UCSD-AML1 (cell line): ENCODE measurements around the gene SKI.

Source experiments
- DNase-seq: peaks from one replicate; lab custom pipeline; 2025; ENCODE audit not compliant: unreplicated experiment; lab: John Stamatoyannopoulos, UW

SKI gene

DNA sequence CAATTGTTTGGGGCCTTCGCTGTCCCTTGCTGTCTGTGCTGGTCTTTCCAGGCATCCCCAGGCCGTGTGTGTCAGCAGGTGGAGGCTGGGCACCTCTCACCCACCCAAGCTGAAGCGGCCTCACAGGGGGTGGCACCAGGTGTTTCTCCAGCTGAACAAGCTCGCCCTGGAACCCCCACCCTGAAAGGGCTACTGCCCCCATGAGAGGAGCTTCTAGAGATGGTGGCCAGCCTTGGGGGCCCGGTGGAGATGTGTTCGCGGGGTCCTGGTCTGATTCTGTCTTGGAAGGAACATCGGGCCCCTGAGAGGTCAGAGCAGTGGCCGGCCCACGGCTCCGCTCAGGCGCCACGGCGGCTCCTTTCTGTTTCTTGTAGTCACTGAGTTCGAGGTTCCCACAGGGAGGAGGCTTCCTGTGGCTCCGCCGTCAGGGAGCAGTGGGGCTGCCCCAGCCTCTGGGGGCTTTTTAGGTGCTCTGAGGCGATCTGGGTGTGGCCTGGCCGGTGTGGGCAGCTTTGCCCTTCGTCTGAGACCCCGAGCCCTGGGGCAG is 46.9 kb downstream of the SKI start:
- no peak for DNase-seq

DNA sequence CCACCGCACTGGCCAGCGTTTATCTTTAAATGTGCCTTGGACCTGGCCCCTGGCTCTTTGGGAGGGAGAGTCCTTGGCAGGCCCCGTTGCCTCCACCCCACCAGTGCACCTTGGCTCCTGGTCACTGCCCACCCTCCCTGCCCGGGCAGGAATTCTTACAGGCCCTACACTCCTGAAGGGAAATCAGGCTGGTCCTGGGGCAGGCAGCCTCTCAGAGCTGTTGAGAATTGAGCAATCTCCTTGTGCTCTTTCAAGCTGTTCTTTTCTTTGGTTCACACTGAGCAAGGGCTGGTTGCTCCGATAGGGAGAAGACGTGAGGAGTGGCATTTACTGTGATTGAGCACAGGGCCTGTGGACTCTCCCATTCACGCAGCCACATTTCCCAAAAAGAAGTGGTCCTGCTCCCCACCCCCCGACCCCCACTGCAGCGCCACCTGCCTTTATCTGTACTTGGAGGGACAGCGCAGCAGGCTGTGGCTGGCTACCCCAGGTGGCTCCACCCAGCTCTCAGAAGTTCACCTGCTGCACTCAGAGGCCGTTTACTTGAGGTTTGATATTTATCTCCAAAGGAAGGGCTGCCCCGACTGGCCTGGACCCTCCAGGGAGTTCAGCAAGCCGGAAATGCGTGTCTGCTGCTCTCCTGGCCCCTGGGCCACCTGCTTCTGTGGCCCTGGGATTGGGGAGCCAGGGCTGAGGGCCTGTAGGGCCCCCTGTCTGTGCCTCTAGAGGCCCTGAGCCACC is 47.8 kb downstream of the SKI start:
- DNase-seq = no peak

DNA sequence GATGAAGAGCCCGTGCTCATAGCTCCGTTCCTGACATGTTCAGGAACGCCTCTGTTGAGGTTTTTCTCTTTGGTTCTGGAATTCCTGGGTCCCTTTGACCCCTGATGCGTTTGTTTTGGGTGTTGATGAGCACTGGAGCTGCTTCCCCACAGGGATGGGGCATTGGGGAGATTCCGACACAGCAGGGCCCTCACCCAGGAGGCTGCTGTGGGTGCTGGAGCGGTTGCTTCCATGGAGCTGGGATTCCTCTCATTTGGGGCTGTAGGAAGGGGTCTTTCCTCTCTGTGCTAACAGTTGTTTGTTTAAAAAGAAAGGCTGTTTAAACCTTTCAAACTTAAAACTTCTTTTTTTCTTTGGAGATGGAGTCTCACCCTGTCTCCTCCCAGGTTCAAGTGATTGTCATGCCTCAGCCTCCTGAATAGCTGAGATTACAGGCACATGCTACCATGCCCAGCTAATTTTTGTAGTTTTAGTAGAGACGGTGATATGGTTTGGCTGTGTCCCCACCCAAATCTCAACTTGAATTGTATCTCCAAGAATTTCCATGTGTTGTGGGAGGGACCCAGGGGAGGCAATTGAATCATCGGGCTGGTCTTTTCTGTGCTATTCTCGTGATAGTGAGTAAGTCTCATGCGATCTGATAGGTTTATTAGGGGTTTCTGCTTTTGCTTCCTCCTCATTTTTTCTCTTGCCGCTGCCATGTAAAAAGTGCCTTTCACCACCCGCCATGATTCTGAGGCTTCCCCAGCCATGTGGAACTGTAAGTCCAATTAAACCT is 48.9 kb downstream of the SKI start:
- no peak for DNase-seq

DNA sequence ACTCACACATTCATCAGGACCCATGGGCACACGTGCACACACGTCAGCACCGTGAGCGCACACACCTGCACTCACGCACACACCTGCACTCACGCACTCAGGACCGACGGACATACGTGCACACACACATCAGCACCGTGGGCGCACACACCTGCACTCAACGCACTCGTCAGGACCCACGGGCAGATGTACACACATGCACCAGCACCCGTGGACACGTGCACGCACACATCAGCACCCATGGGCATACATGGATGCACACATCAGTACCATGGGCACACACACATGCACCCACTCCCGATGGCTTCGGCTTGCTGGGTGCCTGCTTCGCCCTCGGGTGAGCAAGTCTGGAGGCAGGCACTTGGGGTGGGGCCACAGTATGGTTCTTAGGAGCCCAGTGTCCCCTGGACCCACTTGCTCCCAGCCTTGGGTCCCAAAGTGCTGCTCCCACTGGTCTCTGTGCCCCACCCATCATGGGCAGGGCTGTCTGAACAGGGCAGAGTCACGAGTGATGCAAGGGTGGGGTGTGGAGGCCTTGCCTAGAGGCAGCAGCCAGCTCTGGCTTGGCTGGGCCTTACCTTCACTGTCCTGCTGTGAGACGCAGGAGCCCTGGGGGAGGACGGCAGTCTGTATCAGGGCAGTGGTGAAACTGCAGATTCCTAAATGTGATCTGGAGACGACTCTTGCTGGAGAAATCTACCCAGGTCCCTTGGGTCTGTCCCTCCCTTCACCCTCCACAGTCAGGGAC is 49.8 kb downstream of the SKI start:
- DNase-seq = no peak

DNA sequence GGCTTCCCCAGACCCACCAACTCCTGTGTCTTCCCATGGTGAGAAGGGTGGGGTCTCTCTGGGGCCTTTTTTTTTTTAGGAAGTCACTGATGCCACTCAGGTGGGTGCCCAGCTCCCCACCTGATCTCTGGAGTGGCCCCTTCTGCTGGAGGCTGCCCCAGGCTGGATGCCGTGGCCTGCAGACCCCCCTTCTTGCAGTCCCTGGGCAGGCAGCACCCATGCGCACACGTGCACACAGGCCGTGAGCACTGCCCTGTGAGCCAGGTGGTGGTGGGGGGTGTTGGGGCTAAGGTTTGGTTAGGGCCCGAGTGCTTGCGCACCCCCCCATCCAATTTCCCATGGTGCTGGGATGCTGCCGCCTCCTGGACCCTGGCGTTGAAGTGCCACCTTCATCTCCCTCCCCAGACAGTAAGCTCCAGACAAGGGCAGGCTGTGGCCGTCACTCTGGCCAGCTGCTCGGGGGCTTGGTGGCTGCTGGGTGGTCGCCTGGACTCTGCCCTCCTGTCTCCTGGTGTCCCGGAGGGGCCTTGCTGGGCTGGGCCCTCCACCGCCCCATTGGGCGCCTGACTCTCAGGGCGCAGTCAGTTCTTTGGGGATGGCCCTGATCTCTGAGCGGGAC is 50.6 kb downstream of the SKI start:
- DNase-seq = no peak

DNA sequence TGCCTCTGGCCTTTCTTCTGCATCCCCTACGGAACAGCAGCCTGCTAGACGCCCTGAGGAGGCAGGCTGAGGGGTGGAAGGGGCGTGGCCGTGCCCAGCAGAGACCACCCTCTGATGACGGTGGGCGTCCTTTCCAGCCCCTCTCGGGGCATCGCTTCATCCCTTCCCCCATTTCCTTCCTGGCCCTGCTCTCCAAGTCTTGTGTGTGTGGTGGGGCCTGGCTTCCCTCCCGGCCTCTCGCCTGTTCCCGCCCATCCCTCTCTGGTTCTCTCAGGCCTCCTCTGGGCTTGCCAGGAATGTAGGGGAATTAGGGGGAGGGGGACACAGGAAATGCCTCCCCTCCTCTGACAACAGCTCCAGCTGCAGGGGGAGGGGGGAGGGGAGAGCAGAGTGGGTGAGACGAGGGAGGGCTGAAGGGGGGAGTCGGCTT is 51.1 kb downstream of the SKI start:
- DNase-seq = peak; percentile 83

DNA sequence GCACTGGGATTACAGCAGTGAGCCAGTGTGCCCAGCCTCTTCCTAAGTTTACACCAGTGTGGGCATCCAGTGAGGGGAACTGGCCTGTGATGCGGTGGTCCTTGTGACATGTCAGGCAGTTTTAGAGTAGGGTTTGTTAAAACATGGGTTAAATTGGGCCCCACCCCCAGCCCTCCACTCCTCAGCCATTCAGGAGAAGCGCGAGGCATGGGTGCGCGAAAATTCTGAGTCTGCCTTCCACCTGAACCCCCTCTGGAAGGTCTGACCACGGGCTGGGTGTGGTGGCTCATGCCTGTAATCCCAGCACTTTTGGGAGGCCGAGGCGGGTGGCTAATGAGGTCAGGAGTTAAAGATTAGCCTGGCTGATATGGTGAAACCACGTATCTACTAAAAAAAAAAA is 51.7 kb downstream of the SKI start:
- DNase-seq = no peak

DNA sequence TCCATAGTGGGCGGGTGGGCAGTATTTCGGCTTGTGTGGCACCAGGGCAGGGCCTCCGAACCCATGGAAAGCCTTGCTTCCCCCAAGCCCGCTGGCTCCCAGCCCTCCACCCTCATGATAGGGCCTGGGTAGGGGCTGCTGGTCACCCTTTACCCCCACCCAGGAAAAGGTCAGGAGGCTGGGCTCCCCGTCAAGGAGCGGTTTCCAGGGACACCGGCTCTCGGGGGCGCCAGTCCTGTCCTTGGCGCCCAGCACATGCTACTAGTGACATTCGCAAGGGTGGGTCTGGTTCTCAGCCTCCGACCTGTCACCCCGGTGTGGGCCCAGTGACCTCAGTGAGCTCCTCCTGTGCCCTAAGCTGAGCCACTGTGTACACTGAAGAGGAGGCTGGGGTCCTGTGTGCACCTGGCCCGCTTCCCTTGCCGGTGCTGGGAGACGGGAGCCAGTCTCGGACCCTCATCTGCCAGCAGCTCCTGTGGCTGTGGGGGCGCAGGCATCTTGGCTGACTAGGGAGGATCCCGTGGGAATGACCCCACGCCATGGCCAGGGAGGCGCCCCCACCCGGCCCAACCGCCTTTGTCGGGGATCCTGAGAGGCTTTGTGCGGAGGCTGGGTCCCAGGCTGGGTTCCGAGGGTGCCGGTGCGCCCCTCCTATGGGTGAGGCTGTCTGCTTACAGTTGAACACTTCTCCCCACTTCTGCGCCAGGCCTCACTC is 54.6 kb downstream of the SKI start:
- no peak for DNase-seq

DNA sequence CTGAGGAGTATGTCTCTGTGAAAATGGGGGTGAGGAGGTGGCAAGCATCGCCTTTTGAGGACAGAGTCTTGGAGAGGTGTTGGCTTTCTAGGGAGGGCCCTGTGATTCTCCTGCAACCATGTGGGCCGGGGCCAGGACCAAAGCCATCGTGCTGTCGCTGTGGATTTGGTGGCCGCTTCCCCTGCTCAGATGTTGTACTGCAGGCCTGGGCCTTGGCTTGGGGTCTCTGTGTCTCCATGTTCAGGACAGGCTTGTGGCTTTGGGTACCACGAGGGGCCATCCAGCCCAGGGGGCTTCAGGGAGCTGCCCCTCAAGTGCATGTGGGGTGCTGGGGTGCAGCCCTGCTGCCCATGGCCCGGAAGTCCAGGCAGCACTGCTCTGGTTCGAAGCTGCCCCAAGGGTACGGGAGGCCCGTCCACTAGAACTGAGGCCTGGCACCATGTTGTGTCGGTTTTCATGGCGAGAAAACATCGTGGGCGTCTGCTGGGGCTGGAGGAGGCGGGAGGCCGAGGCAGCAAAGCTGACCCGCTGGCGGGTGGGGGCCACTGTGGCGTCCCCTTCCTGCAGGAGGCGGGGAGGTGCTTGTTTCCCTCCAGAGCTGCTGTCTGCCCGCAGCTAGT is 55.4 kb downstream of the SKI start:
- no peak for DNase-seq

DNA sequence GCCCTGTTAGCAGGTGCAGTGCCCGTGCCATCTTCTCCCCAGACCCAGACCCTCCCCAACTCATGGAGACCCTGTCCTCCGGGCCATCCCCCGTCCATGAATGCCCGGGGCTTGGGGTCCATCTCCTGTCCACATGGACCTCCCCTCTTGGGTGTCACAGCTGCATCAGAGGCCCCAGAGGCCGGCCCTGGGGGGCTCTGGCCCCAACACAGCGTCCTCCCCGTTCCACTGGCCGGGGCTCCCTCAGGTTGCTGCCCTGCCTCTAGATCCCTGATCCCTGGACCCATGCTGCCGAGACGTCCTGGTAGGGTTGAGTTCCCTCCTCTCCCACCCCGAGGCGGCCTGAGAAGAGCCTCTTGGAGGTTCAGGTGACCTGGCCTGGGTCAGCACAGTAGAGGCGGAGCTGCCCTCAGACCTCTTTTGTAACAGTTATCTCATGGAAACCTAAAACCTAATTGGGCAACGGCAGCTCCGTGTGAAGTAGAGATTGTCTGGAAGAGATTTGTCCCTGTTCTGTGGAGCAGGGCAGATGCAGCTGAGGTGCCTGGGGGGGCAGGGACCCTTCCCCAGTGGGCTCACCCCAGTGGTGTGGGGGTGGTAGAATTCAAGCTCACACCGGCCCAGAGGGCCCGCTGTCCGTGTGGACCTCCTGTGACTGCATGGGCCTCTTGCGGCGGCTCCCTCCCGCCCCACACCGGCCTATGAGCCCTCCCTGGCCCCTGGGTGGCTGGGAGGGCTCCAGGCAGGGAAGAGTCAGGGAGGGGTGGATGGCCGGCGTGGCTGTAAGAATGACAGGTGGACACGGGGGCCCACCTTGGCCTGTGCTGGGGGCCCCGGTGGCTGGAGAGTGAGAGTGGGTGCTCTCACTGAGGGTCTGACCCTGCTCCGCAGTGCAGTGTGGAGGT is 56.1 kb downstream of the SKI start:
- DNase-seq = no peak

DNA sequence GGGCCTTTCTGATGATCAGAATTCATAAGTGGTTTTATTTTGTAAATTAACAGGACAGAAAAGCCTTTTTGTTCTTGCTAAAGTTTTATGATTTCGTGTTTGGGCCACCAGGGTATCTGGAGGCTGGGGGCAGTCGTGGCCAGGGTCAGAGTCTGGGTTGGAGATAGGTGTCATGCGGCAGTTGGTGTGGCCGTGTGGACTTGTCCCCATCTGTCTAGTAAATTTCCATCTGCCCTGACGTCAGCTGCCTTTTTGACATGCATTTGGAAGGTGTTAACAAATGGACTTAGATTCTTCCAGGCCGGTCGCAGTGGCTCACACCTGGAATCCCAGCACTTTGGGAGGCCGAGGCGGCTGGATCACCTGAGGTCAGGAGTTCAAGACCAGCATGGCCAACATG is 56.8 kb downstream of the SKI start:
- DNase-seq = no peak

DNA sequence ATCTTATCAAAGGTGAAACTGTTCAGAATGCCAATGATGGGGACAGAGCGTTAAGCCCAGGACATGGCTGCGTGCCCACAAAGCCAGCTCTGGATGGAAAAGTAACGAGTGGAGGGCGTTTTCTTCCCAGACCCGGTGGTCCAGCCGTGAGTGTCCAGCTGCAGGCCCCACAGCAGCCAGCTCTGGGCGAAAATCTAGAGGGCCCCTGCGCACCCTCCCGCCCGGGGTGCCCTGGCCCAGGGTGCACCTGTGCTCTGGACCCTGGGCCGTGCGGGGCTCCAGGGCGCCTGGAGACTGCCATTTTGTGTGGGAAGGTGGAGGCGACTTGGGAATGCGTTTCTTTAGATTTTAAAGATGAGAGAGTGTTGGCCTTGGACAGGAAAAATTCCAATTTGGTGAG is 58.8 kb downstream of the SKI start:
- no peak for DNase-seq

DNA sequence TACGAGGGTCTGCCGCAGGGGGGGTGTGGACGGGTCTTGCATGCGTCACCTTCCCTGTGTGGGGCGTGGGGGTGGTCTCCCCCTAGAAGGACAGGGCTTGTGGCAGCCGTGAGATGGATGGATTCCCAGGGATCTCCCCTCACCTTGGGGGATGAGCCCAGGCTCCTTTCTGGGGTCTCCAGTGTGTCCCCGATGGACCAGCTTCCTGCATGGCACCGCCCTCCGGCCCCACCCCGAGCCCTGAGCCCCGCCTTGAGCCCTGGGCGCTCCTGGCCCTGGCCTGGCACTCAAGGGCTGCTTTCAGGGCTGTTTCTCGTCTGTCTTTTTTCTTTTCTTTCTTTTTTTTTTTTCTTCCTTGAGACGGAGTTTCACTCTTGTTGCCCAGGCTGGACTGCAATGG is 59.5 kb downstream of the SKI start:
- no peak for DNase-seq

DNA sequence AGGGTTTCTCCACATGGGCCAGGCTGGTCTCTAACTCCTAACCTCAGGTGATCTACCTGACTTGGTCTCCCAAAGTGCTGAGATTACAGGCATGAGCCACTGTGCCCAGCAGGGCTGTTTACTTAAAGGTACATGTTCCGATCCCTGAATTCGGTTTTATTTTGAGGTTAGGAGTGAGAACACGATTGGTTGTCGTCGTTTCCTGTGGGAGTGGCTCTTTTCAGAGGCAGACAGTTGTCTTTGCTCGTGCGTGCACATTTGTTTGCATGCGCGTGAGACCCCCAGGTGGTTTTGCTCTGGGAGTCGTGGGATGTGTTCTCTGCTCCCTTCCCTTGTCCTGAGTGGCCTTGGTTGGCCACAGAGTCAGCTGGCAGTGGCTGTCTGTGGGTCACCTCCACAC is 60.2 kb downstream of the SKI start:
- DNase-seq = no peak

DNA sequence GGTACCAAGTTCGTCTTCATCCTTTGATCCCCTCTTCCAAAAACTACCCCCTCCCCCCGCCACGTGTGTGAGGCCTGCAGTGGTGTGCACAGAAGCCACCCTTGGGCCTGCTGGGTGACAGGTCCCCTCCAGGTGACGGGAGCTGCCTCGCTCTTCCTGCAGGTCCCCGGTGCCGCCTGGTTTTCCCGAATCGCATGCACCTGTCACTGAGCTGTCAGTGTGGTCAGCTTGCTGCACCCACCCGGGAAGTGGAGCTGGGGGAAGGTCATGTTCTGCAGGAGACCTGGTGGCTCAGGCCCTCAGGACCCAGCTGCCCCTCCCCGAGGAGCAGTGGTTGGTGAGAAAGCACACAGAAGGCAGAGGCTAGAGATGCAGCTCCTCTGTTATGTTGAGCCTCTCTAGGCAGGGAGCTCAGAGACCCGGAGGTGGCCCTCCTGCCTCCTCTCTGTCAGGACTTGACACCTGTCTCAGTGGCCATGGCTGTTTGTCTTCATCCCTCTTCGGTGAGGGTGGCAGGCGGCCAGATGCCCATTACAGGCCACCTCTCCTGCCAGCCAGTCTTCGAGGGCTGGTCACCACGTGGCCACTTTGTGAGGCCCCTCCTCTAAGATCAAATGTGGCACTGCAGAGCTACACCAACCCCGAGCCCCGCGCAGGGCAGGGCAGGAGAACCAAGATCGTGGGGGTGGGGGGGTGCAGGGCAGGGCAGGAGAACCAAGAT is 60.9 kb downstream of the SKI start:
- no peak for DNase-seq

DNA sequence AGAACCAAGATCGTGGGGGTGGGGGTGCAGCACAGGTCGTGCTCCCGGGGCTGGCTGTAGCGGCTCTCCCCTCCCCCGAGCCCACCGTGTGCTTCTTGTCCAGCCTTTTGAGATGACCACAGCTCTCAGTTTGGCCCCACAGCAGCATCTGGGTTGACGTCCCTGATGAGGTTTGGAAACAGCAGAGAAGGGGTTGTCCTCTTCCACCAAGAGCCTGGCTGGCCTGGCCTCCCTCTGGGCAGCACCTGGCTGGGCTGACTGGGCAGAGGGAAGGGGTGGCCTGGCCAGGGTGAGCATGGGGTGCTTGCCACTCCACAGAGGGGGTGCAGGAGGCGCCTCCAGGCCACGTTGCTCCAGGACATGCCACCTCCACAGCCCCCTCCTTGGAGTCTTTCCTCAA is 61.5 kb downstream of the SKI start:
- DNase-seq = no peak

DNA sequence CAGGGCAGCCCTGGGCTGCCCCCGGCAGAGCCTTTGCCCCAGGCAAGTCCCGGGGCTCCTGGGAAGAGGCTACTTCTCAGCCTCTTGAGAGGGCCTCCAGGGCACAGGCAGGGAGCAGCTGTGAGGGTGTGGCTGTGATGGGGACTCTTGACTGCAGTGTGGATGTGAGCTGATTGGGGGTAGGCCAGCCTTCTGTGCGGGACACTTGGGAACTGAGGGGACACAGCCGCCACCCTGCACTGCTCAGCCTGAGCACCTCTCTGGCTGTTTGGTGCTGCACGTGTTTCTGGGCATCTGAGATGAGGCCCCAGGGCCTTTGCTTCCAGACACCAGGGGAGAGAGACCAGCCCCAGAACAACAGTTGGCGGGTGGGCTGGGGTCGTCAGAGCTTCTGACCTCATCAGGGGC is 62.1 kb downstream of the SKI start:
- no peak for DNase-seq
